Endometrial microvascular endothelial cells (primary cell): ENCODE measurements around the gene PCGF1. TPM values are rescaled to one million over a fixed set of nuclear protein-coding genes. Genes with fewer than 3 reads are reported as not detected.

Experiments used
- in situ Hi-C: cut with HindIII; loops from 2 replicates; pipeline ENCODE4 v1.10.0; 2017; ENCODE audit warnings: low sequenced_read_pairs, low pct_unique_long_range_greater_than_20kb; ENCODE audit errors: inconsistent ontology term
- total RNA-seq: library from RNA; depleted of rRNA; stranded (reverse); fragments of >200 nt; gene quantifications from one replicate; pipeline ENCODE4 v1.2.3, GENCODE V29; 2015; ENCODE audit errors: inconsistent ontology term

The PCGF1 gene
- total RNA-seq = 17.2 TPM

DNA sequence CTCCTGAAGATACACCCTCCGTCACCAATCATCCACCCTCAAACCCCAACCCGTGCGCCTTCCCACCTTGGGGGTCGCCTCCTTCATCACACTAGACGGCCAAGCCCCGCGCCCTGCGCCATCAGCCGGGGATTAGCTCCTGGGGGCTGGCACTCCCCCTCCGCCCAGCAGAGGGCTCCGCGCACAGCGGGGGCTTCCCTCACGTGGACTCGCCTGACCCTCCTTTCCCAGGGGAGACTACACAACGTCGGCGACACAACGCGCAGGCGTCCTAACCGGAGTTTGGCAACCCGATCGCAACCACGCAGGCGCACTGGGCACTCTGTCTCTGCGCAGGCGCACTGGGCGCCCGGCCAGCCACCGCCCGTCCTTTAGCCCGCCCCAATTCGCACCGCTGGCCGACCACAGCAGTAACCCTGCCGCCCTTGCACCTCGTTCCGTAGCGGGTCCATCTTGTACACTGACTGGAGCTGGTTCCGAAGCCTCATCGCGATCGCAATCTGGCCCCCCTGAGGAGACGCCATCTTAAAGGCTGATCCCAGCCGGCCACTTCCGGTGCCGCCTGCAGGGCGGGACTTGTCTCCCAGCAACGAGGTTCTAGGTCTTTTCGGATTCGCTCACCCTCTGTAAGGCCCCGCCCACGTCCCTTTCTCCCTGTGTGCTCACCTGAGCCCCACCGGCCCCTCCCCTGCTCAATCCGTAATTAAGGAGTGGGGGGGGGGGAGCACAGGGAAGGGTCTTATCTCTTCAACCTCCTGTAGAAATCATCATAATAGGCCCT is at the start of gene PCGF1:
Gene PCGF1, minus strand, starts transcription at position 551 of the 781 bp plus-strand sequence. Its CDS starts 27 bp downstream, at position 524.
- in situ Hi-C loops = no loop called here

DNA sequence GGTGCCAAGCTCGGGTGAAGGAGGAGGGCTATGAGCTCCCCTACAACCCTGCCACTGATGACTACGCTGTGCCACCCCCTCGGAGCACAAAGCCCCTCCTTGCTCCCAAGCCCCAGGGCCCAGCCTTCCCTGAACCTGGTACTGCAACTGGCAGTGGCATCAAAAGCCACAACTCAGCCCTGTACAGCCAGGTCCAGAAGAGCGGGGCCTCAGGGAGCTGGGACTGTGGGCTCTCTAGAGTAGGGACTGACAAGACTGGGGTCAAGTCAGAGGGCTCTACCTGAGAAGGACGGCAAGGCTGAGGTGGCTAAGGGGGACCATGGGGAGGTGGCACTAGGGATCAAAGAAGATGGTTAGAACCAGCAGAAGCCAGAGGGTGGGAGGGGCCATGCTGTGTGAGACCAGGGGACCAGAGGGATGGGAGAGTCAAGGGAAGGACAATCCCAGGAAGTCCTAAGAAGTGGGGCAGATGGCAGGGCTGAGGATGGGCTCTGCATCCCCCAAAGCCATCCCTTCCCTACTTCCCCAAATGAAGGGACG is 49.4 kb upstream of the PCGF1 start:
- in situ Hi-C loops = no loop called here

DNA sequence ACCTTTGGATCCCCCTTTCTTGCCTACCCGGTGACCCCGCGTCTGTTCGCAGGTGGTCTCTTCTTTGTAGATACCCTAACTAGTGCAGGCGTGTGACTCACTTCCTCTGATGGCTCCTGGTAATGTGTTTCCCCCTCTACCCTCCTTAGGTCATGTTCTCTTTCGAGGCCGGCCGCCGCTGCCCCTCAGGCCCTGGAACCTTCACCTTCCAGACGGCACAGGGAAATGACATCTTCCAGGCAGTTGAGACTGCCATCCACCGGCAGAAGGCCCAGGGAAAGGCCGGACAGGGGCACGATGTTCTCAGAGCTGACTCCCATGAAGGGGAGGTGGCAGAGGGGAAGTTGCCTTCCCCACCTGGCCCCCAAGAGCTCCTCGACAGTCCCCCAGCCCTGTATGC is 48.7 kb upstream of the PCGF1 start:
- in situ Hi-C loops = no loop called here

DNA sequence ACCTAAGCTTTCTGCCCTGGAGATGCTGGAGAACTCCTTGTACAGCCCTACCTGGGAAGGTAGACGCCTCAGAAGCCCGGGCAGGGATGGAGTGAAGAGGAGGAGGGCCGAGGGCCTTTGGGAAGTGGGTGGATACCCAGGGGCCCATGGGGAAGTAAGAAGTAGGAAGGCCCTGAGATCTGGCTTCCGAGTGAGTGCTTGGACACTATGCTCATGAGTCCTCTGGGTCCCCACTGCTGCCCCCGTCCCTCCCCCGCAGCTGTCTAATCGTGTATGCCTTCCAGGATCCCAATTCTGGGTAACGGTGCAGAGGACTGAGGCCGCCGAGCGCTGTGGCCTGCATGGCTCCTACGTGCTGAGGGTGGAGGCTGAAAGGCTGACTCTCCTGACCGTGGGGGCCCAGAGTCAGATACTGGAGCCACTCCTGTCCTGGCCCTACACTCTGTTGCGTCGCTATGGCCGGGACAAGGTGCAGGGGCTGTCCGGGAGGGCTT is 48.2 kb upstream of the PCGF1 start:
- in situ Hi-C loops = no loop called here

DNA sequence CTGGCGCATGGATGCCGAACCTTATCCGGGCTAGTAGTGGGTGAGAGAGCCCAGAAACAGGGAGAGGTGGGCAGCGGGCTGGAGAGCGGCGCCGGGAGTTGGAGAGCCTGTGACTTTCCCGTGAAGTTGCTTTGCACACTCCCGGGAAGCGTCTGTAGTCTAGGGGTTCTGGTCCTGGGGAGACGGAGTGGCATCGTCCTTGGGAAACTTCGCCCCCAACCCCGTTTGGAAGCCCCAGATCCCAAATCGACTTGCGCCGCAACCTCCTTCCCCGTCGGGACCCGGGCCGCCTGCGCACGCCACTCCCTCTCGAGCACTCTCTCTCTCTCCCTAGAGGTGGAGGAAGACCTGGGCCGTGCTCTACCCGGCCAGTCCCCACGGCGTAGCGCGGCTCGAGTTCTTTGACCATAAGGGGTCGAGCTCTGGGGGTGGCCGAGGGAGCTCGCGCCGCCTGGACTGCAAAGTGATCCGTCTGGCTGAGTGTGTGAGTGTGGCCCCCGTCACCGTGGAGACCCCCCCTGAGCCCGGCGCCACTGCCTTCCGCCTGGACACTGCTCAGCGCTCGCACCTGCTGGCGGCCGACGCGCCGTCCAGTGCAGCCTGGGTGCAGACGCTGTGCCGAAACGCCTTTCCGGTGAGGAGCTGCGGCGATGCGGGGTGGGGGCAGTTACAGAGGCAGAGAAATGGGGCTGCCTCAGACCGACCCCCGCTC is 47.5 kb upstream of the PCGF1 start:
- in situ Hi-C loops = no loop called here

DNA sequence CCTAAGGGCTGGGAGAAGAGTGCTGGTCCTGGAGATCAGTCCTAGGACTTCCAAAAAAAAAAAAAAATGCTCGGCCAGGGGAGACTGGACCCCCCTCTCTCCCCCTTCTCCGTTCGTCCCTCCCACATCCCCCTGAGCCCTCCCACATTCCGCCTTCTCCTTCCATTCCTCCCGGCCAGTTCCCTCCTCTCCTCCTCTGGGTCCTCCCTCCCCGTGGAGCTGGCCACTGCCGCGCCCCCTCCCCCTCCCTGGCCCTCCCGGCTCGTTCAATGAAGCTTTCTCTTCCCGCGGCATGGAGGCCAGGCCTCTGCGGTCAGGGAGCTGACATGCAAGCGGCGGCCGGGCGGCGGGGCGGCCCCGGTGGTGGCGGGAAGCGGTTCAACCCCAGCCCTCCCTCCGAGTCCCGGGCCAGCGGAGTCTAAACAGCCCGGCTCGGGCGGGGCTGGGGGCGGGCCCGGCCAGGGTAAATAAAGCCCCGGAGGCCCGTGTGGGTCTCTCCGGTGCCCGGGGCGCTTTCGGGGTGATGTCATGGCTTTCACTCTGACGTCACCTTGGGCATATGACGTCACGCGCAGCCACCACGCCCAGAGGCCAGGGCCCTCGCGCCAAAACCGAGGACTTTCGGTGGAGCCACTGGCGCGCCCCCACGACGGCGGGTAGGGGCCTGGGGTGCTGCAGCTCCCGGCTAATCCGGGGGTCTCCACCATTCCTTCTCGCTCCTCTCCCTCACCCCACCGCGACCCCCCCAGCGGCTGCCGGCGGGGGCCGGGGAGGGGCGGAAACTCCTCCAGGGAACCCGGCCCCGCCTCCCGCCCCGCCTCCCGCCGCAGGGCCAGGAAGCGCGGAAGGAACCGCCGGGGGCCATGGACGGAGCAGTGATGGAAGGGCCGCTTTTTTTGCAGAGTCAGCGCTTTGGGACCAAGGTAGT is 46.7 kb upstream of the PCGF1 start, which contains the start of the genes DOK1 and LOXL3:
Gene DOK1, plus strand, starts transcription at position 829 of the 928 bp plus-strand sequence. Its CDS starts 35 bp downstream, at position 864.
Gene LOXL3, minus strand, starts transcription at position 51 of the 928 bp plus-strand sequence. CDS start 1,308 bp downstream, outside the sequence.
- in situ Hi-C loops = no loop called here

DNA sequence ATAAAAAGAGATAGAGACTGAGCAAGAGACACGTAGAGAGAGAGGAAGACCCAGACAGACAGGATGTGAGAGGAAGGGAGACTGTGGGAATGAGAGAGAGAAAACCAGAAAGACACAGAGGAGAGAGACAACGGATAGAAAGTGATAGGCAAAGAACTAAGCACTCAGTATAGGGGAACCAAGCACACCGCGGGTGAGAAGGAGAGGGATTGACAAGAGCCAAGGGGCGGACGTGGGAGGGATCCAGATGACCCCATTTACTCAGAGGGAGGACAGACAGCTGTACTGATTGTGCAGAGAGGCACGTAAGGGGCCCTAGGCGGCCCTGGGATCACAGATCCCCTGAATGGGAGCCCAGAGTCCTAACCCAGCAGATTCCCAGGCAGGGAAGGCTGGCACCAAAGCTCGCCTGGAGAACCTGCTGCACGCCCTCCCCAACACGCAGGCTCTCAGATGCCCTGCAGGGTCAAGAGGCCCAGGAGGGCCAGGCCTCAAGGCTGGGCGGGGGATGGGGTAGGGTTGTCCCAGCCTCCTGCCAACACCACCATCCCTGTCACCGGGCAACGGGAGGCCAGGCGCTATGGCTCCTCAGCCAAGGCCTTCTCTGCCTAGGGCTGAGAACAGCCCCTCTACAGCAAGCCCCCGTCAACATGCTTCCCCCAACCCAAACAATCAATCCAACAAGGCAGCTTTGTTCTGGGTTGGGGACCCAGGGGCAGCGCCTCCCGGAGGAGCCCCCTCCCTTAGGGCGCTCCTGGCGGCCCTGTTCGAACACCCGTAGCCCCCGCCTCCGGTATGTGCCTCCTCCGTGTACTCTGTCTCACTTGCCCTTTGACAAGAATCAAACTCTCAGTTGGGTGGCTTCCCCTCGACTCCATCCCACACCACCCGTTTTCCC is 45.7 kb upstream of the PCGF1 start:
- in situ Hi-C loops = no loop called here

DNA sequence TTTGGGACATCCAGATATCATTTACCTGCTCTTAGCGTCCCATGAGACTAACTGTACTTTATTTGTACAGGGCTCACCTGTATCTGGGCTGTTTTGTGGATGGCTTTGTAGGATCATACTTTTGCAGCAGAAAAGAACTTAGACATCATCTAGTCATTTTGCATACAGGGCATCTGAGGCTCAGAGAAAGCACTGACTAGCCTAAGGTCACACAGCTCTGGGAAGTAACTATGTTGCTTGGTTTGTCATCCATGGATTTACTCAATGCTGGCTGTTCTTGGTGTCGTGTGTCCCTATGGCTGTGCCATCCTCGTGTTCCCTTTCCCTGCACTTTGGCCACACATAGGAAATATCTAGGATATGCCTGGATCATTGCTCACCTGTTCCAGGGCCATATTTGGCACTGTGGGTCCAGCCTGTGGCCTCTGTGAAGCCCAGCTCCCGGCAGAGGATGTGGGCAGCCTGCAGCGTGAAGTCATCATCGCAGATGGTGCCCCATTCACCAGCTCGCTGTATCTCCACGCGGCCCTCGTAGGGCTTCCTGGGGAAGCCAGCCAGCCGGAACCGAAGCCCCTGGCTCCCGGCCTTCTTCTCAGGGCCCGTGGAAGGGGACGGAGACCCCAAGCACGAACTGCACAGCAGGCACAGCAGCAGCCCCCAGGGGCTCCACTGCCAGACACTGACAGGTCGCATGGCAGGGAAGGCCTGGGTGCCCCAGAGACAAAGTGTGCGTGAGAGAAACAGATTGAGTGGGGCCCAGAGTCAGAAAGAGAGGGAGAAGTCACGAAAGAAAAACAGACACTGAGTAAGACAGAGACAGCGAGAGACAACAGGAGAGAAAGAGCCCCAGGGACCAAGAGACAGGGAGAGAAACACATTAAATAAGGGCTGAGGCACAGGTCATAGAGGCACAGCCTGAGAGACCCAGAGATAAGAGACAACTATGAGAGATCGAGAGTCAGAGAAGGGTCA is 44.7 kb upstream of the PCGF1 start:
- in situ Hi-C loops = no loop called here

DNA sequence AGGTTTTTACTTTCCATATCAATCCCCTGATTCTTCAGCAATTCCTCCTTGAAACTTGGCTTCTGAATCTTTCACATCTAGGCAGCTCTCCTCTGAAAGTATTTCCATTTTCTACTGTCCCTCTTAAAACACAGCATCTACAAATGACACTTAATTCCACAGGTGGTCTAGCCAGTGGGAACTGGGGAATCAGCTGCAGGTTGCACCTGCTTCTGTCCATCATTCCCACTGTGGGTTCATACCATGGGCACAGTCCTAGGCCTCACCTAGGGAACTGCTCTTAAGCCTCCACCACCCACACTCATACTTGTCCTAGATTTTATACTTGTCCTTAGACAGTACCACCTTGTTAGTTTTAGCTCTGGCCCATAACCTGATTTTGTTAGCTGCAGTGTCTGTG is 44.0 kb upstream of the PCGF1 start:
- in situ Hi-C loops = no loop called here

DNA sequence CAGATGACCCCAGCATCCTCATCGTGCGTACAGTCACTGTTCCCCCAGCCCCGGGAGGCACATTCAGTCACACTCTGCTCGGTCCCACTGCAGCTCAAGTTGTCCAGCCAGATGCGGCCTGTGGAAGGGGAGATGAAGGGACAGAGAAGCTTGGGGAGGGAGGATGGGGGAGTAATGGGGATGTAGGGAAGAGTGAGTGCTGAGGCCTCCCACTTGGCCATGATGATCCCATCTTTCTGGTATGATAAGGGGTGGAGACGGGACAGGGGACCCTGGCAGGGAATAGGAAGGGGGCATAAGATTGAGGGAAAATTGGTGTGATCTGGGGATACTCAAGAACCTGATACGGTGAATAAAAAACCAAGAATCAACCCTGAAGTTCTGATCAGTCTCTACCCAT is 42.7 kb upstream of the PCGF1 start:
- in situ Hi-C loops = no loop called here

DNA sequence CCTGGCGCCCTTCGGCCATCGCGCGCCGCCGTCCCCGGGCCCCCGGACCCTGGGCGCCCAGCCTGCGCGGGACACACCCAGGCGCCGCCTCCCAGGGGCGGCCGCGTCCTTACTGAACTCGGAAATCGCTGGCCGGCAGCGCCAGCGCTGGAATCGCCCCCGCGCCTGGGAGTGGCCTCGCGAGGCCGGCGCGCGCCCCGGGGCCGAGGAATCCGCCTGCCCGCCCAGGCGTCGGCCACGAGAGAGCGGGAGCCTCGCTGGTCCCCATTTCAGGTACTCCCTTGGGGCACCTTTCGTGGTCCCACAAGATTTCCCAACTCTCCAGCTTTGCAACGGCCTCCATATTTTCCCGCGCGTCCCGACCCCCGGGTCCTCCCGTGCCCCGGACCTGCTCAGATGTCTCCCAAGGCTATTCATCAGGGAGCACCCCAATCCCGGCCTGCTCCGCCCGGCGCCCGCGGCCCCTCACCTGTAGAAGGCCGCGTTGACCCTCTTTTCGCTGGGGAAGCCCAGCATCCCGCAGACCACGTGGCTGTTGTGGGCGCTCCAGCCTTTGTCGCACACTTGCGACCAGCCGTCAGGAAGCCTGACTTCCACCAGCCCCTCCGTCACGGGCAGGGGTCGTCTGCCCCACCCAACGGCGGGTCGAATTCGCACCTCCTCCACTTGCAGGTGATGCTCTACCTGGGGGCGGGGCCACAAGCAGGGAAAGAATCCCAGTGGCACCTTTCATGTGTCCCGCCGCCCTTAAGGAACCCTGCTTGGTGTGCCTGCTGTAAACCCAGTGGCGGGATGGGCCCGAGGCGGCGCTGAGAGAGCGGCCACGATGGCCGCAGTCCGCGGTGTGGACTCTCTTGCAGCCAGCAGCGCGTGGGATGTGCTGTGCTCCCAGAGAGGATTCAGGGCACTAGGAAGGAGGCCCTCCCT is 41.7 kb upstream of the PCGF1 start:
- in situ Hi-C loops = no loop called here

DNA sequence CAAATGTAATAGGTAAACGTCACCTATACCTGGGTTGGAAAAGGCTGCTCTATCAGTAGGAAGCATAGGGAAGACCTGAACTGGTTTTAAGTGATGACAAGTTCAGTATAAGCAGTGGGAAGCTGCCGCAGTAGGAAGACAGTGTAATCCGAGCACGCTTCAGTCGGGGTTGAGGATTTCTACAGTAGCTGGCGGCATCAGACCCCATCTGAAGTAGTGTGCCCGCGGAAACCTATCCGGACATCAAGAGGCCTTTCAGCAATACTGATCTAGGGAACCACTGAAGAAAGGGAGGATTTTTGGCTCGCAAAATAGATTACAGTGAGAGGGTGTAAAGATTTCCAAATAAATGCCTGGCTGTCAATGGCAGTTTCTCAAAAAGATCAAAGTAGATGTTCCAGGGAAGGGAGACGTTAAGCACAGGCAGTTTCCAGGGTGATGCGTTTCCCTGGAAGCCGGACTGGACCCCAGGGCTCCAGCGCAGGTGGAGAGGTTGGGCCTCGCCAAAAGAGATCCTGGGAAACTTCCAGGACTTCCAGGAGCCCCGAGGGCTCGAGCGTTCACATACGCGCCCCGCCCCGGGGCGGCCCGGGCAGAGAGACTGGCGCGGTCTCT is 40.9 kb upstream of the PCGF1 start:
- in situ Hi-C loops = no loop called here

DNA sequence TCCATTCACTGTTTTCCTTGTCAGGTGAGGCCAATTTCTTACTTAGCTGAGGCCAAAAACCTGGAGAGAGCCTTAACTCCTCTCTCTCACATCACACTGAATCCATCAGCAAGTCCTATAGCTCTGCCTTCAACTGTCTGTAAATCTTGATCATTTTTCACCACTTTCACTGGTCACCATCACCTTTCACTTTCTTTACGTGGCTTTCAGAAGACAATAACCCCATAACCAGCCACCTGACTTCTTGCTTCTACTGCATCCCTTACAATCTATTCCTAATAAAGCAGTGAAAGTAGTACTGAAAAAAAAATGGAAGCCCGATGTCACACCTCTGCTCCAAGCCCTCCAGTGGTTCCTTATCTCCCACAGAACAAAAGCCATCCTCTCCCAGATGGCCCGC is 38.5 kb upstream of the PCGF1 start:
- in situ Hi-C loops = no loop called here

DNA sequence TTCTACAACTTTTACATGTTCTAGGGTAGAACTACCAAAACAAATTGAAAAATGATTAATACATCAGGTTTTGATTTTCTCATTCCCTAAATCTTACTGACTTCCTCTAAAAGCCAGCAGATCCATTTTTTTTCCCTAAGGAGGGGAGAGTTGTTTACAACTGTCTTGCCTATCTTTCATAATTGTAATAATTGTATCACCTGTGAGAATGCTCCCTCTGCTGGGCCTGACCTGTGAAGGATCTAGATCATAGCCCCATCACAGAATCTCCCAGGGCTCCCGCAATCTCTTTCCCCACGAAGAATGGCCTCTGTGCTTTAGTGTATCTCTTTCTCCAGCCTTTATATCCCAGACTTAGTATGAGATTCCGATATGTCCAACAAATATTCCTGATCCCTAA is 37.1 kb upstream of the PCGF1 start:
- in situ Hi-C loops = no loop called here

DNA sequence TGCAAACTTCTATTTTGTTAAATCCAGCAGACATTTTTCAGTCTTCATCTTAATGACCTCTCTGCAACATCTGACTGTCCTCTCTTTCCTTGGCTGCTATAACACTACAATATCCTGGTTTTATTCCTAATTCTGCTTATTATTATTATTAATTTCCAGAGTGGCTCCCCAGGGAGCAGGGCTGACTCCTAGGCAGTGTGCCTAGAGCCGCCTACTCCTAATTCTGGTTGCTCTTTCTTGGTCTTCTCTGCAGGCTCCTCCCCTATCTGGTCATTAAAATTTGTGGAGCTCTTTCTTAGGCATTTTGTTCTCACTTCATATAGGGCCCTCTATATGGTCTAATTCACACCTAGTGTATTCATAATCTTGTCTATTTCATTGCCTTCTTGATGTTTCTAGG is 35.5 kb upstream of the PCGF1 start:
- in situ Hi-C loops = no loop called here
